SK-N-MC (cell line): ENCODE data around the gene TEAD1.

ENCODE experiments used
- EZH2 ChIP-seq: fragments of 200-600 bp; sonication (generic); IDR thresholded peaks from one replicate; pipeline ENCODE4 v1.6.1; 2017; ENCODE audit warnings: antibody characterized with exemption
- FOXP2 ChIP-seq: optimal IDR thresholded peaks from 2 replicates; pipeline ENCODE3; 2011; ENCODE audit warnings: mild to moderate bottlenecking, moderate library complexity; ENCODE audit not compliant: insufficient read depth; ENCODE audit errors: extremely low read length, control extremely low read depth
- POLR2AphosphoS5 ChIP-seq: IDR thresholded peaks from 2 replicates; pipeline ENCODE4 v1.6.1; 2012; ENCODE audit warnings: mild to moderate bottlenecking, low read depth, low read length, borderline replicate concordance

- TF ChIP-seq EZH2, result no peak
- no peak for TF ChIP-seq POLR2AphosphoS5
- no peak for TF ChIP-seq FOXP2
Observed at GRCh38 chr11:12800871-12801270, 126.7 kb downstream of the TEAD1 start.
